ENCODE measurements around the gene DDX24. TPM values are rescaled to one million over a fixed set of nuclear protein-coding genes. Genes with fewer than 3 reads are reported as not detected.

Gene DDX24
- total RNA-seq, 6 experiments from 2014 or later, result 167 to 191 (median 187) TPM

DNA sequence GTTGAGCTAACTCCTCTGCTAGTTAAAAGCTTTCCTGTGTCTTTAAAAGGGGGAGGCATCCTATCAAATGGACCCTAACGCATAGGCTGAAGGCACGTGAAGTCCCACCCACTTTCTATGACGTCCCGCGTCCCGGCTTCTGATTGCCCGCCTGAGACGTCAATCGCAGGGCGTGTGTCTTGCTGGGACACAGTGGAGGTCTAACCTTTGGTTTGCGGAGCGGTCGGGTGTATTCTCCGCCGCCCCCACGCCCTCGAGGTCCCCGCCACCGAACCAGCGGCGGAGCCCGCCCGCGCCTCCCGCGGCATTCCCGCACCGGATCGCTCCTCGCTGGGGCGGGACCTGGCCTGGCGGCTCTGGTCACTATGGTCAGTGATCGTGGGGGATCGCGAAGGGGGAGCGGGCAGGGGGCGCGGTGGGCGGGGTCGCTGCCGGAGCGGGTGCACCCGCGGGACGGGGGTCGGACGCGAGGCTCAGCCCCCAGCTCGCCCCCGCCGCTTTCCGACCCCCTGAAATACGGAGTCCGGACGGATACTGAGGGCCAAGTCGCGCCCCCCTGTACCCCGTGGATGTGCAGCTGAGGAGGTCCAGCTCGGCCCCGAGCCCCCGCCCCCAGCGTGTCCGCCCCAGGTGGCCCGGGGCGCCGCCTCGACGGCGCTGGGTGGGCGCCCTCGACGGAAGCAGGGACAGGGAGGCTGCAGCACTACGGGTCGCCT is 54.7 kb downstream of the DDX24 start, which contains the start of gene OTUB2:
Gene OTUB2 (plus strand): TSS at position 168 of the 716 bp plus-strand sequence. CDS start 198 bp downstream, at position 366.
- Mint-ChIP-seq H3K4me3 (peak within 1 kb of the TSS; percentile 77), H3K4me1 (ENCODE audit: low read depth) (peaks cover 11% of the 10 kb centered on the region), H3K9me3 (no peaks in the 10 kb centered on the region), H3K36me3 (ENCODE audit: low read depth) (no peaks in the 10 kb centered on the region), H3K27ac (0 out of 2 replicates have a peak within 1 kb of the TSS, but pooled peaks have one; percentile 5), H3K27me3 (ENCODE audit: insufficient read depth) (peaks cover 3% of the 10 kb centered on the region; the same call in 1 of the 2 replicates)
- DNase-seq, result peak; percentile 98
- TF ChIP-seq, protein P1, sequence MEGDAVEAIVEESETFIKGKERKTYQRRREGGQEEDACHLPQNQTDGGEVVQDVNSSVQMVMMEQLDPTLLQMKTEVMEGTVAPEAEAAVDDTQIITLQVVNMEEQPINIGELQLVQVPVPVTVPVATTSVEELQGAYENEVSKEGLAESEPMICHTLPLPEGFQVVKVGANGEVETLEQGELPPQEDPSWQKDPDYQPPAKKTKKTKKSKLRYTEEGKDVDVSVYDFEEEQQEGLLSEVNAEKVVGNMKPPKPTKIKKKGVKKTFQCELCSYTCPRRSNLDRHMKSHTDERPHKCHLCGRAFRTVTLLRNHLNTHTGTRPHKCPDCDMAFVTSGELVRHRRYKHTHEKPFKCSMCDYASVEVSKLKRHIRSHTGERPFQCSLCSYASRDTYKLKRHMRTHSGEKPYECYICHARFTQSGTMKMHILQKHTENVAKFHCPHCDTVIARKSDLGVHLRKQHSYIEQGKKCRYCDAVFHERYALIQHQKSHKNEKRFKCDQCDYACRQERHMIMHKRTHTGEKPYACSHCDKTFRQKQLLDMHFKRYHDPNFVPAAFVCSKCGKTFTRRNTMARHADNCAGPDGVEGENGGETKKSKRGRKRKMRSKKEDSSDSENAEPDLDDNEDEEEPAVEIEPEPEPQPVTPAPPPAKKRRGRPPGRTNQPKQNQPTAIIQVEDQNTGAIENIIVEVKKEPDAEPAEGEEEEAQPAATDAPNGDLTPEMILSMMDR (IDR thresholded peaks at IDR 0.05), result no peak

DNA sequence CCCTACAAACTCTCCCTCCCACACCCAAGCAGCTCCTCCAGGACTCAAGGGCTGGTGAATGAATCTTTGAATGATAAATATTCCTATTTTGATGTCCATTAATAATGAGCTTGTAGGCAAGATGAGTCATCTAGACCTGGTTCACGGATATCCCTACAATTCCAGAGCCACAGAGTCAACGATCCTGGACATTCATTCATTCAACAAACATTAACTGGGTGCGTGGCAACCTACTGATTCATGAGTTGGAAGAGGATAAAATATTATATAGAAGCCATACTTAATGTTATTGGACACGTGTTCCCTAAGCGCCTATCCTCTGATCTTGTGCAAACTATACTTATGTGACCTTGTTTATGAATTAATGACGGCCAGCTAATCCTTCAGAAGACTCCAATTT is 55.3 kb downstream of the DDX24 start:
- H3K4me1 Mint-ChIP-seq (ENCODE audit: low read depth), result peaks cover 16% of the 10 kb centered on the region
- no peaks in the 10 kb centered on the region for H3K9me3 Mint-ChIP-seq
- H3K27ac Mint-ChIP-seq, result 0 out of 2 replicates have a peak overlapping the region, but pooled peaks have one; percentile 5
- no peaks in the 10 kb centered on the region for H3K36me3 Mint-ChIP-seq (ENCODE audit: low read depth)
- TF ChIP-seq, protein P1 (IDR thresholded peaks at IDR 0.05), result no peak
- DNase-seq, result no peak
- H3K4me3 Mint-ChIP-seq, result peak overlapping the region; percentile 77
- peaks cover 3% of the 10 kb centered on the region; the same call in 1 of the 2 replicates for H3K27me3 Mint-ChIP-seq (ENCODE audit: insufficient read depth)

DNA sequence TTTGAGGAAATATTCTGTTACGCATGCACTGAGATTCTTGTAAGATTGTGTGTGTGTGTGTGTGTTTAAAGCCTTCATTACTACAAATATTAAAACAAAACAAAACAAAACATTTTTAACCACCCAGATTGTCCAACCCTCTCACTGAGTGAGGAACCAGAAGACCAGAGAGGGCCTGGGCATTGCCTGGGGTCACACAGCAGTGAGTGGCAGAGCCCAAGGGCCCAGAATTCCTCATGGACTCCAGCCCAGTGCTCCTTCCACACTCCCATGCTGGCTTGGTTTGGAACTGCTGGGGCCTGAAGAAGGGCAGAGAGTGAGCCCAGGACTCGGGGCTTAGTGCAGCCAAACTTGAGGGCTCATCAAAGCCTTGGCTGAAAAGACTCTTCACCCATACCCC is 56.5 kb downstream of the DDX24 start:
- peaks cover 17% of the 10 kb centered on the region for H3K4me1 Mint-ChIP-seq (ENCODE audit: low read depth)
- TF ChIP-seq, protein P1 (IDR thresholded peaks at IDR 0.05), result no peak
- peaks cover 5% of the 10 kb centered on the region for H3K27me3 Mint-ChIP-seq (ENCODE audit: insufficient read depth)

DNA sequence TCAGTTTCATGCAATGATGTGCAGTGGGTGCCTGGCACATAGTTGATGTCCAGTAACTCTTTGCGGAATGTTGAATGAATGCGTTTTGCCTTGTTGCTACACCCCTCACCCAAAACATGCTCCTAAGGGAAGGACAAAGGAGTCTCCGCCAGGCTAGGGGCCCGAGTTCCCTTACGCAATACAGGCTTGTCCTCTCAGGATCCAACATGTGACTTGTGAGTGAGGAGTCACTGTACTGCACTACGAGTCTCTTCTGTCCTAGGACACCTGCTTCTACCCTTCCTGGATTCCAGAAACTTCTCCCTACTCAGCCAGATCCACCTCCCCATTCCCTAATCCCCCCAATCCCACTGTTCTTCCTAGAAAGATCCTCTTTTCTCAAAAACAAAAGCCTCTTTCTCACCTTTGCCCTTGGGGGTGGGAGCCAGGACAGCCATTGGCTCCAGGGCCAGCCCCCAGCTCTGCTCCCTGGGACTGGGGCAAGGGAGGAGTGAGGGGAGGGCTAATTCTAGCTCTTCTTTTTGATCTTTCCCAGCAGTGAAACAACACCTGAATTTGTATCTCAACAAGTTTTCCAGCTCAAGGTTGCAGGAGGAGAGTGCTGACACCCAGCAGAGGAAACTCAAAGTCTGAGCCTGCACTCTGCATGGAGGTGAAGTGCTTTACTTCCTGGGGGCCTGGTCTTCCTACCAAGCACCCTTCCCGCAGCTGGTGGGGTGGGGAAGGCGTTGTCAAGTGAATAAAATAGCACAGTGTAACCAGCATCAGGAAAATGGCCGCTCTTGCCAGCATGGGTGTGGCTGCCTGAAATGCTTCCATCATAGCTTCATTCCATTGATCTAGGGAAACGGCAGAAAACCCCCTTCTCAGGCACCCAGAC is 58.2 kb downstream of the DDX24 start:
- DNase-seq, result no peak
- Mint-ChIP-seq H3K36me3 (ENCODE audit: low read depth) (no peaks in the 10 kb centered on the region), H3K27ac (no peak overlapping the region), H3K27me3 (ENCODE audit: insufficient read depth) (peaks cover 13% of the 10 kb centered on the region), H3K9me3 (no peaks in the 10 kb centered on the region), H3K4me3 (no peak overlapping the region), H3K4me1 (ENCODE audit: low read depth) (peaks cover 17% of the 10 kb centered on the region)
- TF ChIP-seq, protein P1 (IDR thresholded peaks at IDR 0.05), result no peak

More for the DNA sequence above, 56.5 kb downstream of the DDX24 start:
- Mint-ChIP-seq H3K36me3 (ENCODE audit: low read depth) (no peaks in the 10 kb centered on the region), H3K4me3 (no peak overlapping the region), H3K27ac (no peak overlapping the region), H3K9me3 (no peaks in the 10 kb centered on the region)
- no peak for DNase-seq

DNA sequence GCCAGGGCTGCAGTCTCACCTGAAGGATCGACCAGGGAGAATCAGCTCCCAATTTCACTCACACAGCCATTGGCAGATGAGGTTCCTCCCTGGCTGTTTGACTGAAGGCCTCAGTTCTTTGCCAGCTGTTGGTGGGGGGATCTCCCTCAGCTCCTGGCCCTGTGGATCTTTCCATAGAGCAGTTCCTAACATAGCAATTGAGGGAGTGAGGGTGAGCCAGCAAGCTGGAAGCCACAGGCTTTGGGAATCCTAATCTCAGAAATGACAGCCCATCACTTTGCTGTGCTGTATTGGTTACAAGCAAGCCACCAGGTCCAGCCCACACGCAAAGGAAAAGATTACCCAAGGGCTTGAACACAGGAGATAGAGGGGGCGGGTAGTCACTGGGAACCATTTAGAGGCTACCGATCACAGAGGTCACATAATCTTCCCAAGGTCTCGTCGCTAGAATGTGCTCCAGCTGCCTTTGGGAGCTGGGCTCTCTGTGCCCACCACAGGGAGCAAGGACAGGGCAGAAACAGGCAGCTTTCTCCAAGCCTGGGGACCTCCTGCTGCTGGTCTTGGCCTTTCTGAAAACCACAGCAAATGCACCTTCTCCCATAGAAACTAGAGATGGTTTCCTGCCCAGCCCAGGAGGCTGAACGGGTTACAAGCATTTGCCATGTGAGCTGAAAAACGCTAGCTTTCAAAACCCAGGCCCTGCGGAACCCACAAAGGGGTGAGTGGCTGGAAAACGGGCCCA is 59.4 kb downstream of the DDX24 start:
- Mint-ChIP-seq H3K4me1 (ENCODE audit: low read depth) (peaks cover 17% of the 10 kb centered on the region), H3K4me3 (no peak overlapping the region), H3K27me3 (ENCODE audit: insufficient read depth) (peaks cover 24% of the 10 kb centered on the region), H3K36me3 (ENCODE audit: low read depth) (no peaks in the 10 kb centered on the region), H3K9me3 (no peaks in the 10 kb centered on the region), H3K27ac (no peak overlapping the region)
- no peak for DNase-seq
- TF ChIP-seq, protein P1 (IDR thresholded peaks at IDR 0.05), result no peak
